ENCODE results near the gene ARHGAP30. TPM values are rescaled to one million over a fixed set of nuclear protein-coding genes. Genes with fewer than 3 reads are reported as not detected.

Gene ARHGAP30
- total RNA-seq, 1 experiment from 2014 or later: 0.39 TPM

DNA sequence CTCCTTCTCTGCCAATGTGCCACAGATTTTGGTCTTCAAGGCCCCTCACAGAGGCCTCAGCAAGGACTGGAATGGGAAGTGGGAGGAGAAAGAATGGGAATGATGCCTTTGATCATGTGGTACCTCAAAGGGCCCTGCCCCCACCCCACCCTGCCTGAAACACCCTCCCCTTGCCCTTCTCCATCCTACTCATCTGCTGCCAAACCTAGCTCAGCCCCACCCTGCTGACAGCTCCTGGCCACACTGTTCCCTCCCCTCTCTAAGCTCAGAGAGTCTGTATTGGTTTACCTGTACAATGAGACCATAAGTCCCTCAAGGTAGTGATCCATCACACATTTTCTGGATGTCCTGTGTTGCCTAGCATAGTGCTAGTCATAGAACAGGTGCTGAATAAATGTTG, 6.7 kb upstream of the ARHGAP30 start:
- no peak for TF ChIP-seq POLR2A (IDR thresholded peaks at IDR 0.05; ENCODE audit: borderline replicate concordance, extremely low read depth, insufficient read depth, insufficient read length)
- no peak overlapping the region for H3K4me2 ChIP-seq (ENCODE audit: low read length)
- no peaks in the 10 kb centered on the region for H3K36me3 ChIP-seq (ENCODE audit: control insufficient read depth in 1 of 2, insufficient read depth in 2 of 2, low read length in 2 of 2)
- ChIA-PET POLR2A (no interaction called here), RAD21 (ENCODE audit: low non-redundant PET in 1 of 2, low total read pairs in 2 of 2, uncharacterized antibody in 2 of 2, unreplicated experiment in 2 of 2) (no interaction called here), CTCF (interaction anchor here (2.2 kb wide), 1 partner anchor 21 kb away, joined by 8 read pairs; no protein-coding TSS in a partner anchor)
- BruUV-seq (replicated peaks): no TSS peak
- H3K9me2 ChIP-seq (ENCODE audit: insufficient read depth): no peaks in the 10 kb centered on the region
- no peak for DNase-seq (ENCODE audit: low read depth, low spot score)
- H3K4me3 ChIP-seq (replicated peaks in 1 of 2; ENCODE audit: low read depth in 1 of 2, low read length in 2 of 2): no peak overlapping the region
- intact Hi-C loops (cut with micrococcal nuclease): no loop called here
- H3K9me3 ChIP-seq (ENCODE audit: control insufficient read depth in 1 of 2, insufficient read depth in 1 of 2, low read depth in 1 of 2, low read length in 2 of 2): no peaks in the 10 kb centered on the region
- no peaks in the 10 kb centered on the region for H3K79me2 ChIP-seq (ENCODE audit: insufficient read depth, low read length)
- no peak overlapping the region for H2AFZ ChIP-seq (ENCODE audit: low read depth, low read length, poor library complexity, severe bottlenecking)
- H3K27me3 ChIP-seq (ENCODE audit: insufficient read depth, low read length): no peaks in the 10 kb centered on the region
- H3K4me1 ChIP-seq (ENCODE audit: control insufficient read depth in 1 of 2, insufficient read depth in 2 of 2, low read length in 2 of 2): peaks cover 3 to 48% of the 10 kb centered on the region in 2 experiments; a peak in 3 of 4 replicates
- peak; percentile 33 for ATAC-seq
- no peak overlapping the region for H3K9ac ChIP-seq (ENCODE audit: low read length)
- no peaks in the 10 kb centered on the region for H4K20me1 ChIP-seq (ENCODE audit: insufficient read depth)
- no peak overlapping the region for H3K27ac ChIP-seq (ENCODE audit: low read depth, low read length)

DNA sequence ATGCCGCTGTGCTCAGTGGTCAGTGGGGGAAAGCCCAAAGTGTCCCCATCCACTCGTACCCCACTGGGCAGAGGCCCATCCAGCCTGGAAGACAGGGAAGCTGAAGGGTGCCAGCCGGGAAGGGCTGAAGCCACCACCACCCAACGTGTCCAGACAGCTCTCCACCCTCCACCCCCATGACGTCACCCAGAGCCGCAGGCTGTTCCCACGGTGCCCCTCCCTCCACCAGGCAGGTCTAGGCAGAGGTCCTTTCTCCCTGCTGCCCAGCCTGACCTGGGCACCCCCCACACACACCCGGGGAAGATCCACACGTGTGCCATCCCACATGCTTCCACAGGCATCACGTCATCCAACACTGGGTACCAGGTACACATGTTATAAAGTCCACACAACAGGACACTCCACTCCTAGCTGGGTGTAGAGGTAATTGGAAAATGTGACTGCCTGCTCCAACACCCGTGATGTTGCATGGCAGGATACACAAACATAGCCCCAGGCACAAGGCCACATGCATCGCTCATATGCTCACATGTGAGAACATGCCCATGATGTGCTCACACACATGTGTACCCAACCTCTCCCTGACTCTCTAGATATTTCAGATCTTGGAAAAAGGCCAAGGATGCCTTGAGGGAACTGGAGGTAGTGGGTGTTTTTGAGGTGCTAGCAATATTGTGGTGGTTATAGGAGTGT, 5.1 kb upstream of the ARHGAP30 start:
- ChIA-PET POLR2A (interaction anchor here (0.6 kb wide), 1 partner anchor 29 kb away, joined by 3 read pairs; the partner anchor contains the start of gene USF1), CTCF (interaction anchor here (2.2 kb wide), 1 partner anchor 22 kb away, joined by 8 read pairs; no protein-coding TSS in a partner anchor), RAD21 (ENCODE audit: low non-redundant PET in 1 of 2, low total read pairs in 2 of 2, uncharacterized antibody in 2 of 2, unreplicated experiment in 2 of 2) (no interaction called here)
- Histone ChIP-seq H3K4me3 (replicated peaks in 1 of 2; ENCODE audit: low read depth in 1 of 2, low read length in 2 of 2) (no peak overlapping the region), H3K27me3 (ENCODE audit: insufficient read depth, low read length) (no peaks in the 10 kb centered on the region), H3K9me2 (ENCODE audit: insufficient read depth) (no peaks in the 10 kb centered on the region), H3K9me3 (ENCODE audit: control insufficient read depth in 1 of 2, insufficient read depth in 1 of 2, low read depth in 1 of 2, low read length in 2 of 2) (no peaks in the 10 kb centered on the region), H4K20me1 (ENCODE audit: insufficient read depth) (no peaks in the 10 kb centered on the region), H3K36me3 (ENCODE audit: control insufficient read depth in 1 of 2, insufficient read depth in 2 of 2, low read length in 2 of 2) (no peaks in the 10 kb centered on the region), H3K4me1 (ENCODE audit: control insufficient read depth in 1 of 2, insufficient read depth in 2 of 2, low read length in 2 of 2) (peaks cover 0 to 38% of the 10 kb centered on the region in 2 experiments; a peak in 2 of 4 replicates), H3K9ac (ENCODE audit: low read length) (no peak overlapping the region), H3K27ac (ENCODE audit: low read depth, low read length) (peak overlapping the region; percentile 31; the same call in 1 of the 2 replicates), H3K4me2 (ENCODE audit: low read length) (peak overlapping the region; percentile 21), H3K79me2 (ENCODE audit: insufficient read depth, low read length) (no peaks in the 10 kb centered on the region), H2AFZ (ENCODE audit: low read depth, low read length, poor library complexity, severe bottlenecking) (no peak overlapping the region)
- ATAC-seq: no peak
- intact Hi-C loops (cut with micrococcal nuclease): no loop called here
- DNase-seq (ENCODE audit: low read depth, low spot score): no peak
- BruUV-seq (replicated peaks): no TSS peak
- TF ChIP-seq RAD21 (IDR thresholded peaks at IDR 0.05; ENCODE audit: low read depth) (no peak), SIN3A (IDR thresholded peaks at IDR 0.05; ENCODE audit: low read depth) (no peak), EZH2phosphoT487 (IDR thresholded peaks at IDR 0.05; ENCODE audit: borderline replicate concordance) (no peak), CEBPB (IDR thresholded peaks at IDR 0.05; ENCODE audit: low read depth) (no peak), ELF1 (IDR thresholded peaks at IDR 0.05; ENCODE audit: borderline replicate concordance, low read depth) (no peak), SP1 (IDR thresholded peaks at IDR 0.05; ENCODE audit: low read depth) (no peak), FOSL1 (IDR thresholded peaks at IDR 0.05; ENCODE audit: low read depth) (no peak)
- TF ChIP-seq, protein P1, sequence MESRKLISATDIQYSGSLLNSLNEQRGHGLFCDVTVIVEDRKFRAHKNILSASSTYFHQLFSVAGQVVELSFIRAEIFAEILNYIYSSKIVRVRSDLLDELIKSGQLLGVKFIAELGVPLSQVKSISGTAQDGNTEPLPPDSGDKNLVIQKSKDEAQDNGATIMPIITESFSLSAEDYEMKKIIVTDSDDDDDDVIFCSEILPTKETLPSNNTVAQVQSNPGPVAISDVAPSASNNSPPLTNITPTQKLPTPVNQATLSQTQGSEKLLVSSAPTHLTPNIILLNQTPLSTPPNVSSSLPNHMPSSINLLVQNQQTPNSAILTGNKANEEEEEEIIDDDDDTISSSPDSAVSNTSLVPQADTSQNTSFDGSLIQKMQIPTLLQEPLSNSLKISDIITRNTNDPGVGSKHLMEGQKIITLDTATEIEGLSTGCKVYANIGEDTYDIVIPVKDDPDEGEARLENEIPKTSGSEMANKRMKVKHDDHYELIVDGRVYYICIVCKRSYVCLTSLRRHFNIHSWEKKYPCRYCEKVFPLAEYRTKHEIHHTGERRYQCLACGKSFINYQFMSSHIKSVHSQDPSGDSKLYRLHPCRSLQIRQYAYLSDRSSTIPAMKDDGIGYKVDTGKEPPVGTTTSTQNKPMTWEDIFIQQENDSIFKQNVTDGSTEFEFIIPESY (IDR thresholded peaks at IDR 0.05; ENCODE audit: extremely low read depth, insufficient replicate concordance, low read length): no peak
- TF ChIP-seq, protein P2, sequence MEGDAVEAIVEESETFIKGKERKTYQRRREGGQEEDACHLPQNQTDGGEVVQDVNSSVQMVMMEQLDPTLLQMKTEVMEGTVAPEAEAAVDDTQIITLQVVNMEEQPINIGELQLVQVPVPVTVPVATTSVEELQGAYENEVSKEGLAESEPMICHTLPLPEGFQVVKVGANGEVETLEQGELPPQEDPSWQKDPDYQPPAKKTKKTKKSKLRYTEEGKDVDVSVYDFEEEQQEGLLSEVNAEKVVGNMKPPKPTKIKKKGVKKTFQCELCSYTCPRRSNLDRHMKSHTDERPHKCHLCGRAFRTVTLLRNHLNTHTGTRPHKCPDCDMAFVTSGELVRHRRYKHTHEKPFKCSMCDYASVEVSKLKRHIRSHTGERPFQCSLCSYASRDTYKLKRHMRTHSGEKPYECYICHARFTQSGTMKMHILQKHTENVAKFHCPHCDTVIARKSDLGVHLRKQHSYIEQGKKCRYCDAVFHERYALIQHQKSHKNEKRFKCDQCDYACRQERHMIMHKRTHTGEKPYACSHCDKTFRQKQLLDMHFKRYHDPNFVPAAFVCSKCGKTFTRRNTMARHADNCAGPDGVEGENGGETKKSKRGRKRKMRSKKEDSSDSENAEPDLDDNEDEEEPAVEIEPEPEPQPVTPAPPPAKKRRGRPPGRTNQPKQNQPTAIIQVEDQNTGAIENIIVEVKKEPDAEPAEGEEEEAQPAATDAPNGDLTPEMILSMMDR (IDR thresholded peaks at IDR 0.05 in 2 of 3, conservative IDR thresholded peaks at IDR 0.05 in 1 of 3; ENCODE audit: borderline replicate concordance in 1 of 3, insufficient read depth in 1 of 3, low read depth in 2 of 3, low read length in 2 of 3): no peak
- TF ChIP-seq, protein P3, sequence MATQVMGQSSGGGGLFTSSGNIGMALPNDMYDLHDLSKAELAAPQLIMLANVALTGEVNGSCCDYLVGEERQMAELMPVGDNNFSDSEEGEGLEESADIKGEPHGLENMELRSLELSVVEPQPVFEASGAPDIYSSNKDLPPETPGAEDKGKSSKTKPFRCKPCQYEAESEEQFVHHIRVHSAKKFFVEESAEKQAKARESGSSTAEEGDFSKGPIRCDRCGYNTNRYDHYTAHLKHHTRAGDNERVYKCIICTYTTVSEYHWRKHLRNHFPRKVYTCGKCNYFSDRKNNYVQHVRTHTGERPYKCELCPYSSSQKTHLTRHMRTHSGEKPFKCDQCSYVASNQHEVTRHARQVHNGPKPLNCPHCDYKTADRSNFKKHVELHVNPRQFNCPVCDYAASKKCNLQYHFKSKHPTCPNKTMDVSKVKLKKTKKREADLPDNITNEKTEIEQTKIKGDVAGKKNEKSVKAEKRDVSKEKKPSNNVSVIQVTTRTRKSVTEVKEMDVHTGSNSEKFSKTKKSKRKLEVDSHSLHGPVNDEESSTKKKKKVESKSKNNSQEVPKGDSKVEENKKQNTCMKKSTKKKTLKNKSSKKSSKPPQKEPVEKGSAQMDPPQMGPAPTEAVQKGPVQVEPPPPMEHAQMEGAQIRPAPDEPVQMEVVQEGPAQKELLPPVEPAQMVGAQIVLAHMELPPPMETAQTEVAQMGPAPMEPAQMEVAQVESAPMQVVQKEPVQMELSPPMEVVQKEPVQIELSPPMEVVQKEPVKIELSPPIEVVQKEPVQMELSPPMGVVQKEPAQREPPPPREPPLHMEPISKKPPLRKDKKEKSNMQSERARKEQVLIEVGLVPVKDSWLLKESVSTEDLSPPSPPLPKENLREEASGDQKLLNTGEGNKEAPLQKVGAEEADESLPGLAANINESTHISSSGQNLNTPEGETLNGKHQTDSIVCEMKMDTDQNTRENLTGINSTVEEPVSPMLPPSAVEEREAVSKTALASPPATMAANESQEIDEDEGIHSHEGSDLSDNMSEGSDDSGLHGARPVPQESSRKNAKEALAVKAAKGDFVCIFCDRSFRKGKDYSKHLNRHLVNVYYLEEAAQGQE (IDR thresholded peaks at IDR 0.05; ENCODE audit: low read depth): no peak
